Omental fat pad (tissue), 4 donors: ENCODE measurements around the gene MPEG1. TPM values are rescaled to one million over a fixed set of nuclear protein-coding genes. Genes with fewer than 3 reads are reported as not detected.
A peak's percentile ranks its signal among the peaks of the same experiment; 100 is the strongest.

Source experiments
- ATAC-seq: fragments of 150-250 bp; one replicate; pipeline ENCODE4 v1.9.1; 2016; ENCODE audit warnings: mild to moderate bottlenecking, moderate library complexity; ENCODE audit not compliant: low FRiP score
- DNase-seq: peaks from one replicate; pipeline ENCODE4 v3.0.0-alpha.2; 2019; ENCODE audit warnings: low spot score
- CTCF ChIP-seq, 3 donors: fragments of 450-650 bp; IDR thresholded peaks; one replicate each; pipeline ENCODE4 v1.5.1; 2016 to 2017; ENCODE audit warnings: antibody characterized with exemption in 3 of 3, mild to moderate bottlenecking in 3 of 3, moderate library complexity in 2 of 3
- total RNA-seq, 4 donors: library from RNA; depleted of rRNA; stranded (reverse); fragments of >200 nt; gene quantifications; one replicate each; pipeline ENCODE4 v1.1.0, GENCODE V29; 2016

The MPEG1 gene
- total RNA-seq, 4 donors from 2014 or later = 41.7 to 51.1 (median 47.5) TPM

- ATAC-seq (no peak), DNase-seq (no peak)
- no peak for TF ChIP-seq CTCF (IDR thresholded peaks at IDR 0.05)
Observed at GRCh38 chr11:59191095-59191494, 21.6 kb downstream of the MPEG1 start.

GRCh38 chr11:59189986-59190385 lies 22.7 kb downstream of the MPEG1 start:
- no peak for TF ChIP-seq CTCF (IDR thresholded peaks at IDR 0.05)
- ATAC-seq (no peak), DNase-seq (no peak)

- DNase-seq (no peak), ATAC-seq (peak; percentile 18)
- no peak for TF ChIP-seq CTCF (IDR thresholded peaks at IDR 0.05)
Observed at GRCh38 chr11:59188954-59189353, 23.8 kb downstream of the MPEG1 start.

- DNase-seq (no peak), ATAC-seq (peak; percentile 31)
- no peak for TF ChIP-seq CTCF (IDR thresholded peaks at IDR 0.05)
Observed at GRCh38 chr11:59187587-59187986, 25.1 kb downstream of the MPEG1 start.

- no peak for TF ChIP-seq CTCF (IDR thresholded peaks at IDR 0.05)
- DNase-seq (no peak), ATAC-seq (no peak)
Observed at GRCh38 chr11:59187035-59187434, 25.7 kb downstream of the MPEG1 start.

- no peak for TF ChIP-seq CTCF (IDR thresholded peaks at IDR 0.05)
- ATAC-seq = no peak
- no peak for DNase-seq
Observed at GRCh38 chr11:59186130-59186594, 26.6 kb downstream of the MPEG1 start.

GRCh38 chr11:59185386-59185945 lies 27.3 kb downstream of the MPEG1 start:
- DNase-seq = no peak
- TF ChIP-seq CTCF (IDR thresholded peaks at IDR 0.05) = no peak
- no peak for ATAC-seq
